Subcutaneous adipose tissue (tissue), 4 donors: ENCODE data around the gene LILRB2. TPM values are rescaled to one million over a fixed set of nuclear protein-coding genes. Genes with fewer than 3 reads are reported as not detected.

Experiments
- CTCF ChIP-seq: fragments of 450-650 bp; IDR thresholded peaks from one replicate; pipeline ENCODE4 v1.5.1; 2016; ENCODE audit warnings: low read depth, mild to moderate bottlenecking, control low read depth, antibody characterized with exemption, moderate library complexity
- total RNA-seq, 4 donors: library from RNA; depleted of rRNA; stranded (reverse); fragments of >200 nt; gene quantifications; one replicate each; pipeline ENCODE4 v1.1.0, GENCODE V29; 2016

The LILRB2 gene
- total RNA-seq, result 10 to 100 TPM in 1 of 4 donors, 1 to 10 TPM in 3; 2.8 to 14.6 (median 7.6) TPM

GRCh38 chr19:54281007-54281728, at the start of gene LILRB2:
LILRB2 (minus strand) TSS chr19:54281110; CDS start chr19:54280496, 614 bp downstream.
- TF ChIP-seq CTCF, result no peak

- TF ChIP-seq CTCF, result no peak
These were observed 48.7 kb upstream of the LILRB2 start for GRCh38 chr19:54329476-54330165.

- TF ChIP-seq CTCF, result no peak
These were observed 44.7 kb upstream of the LILRB2 start for GRCh38 chr19:54325631-54326030.

GRCh38 chr19:54325194-54325621, 44.3 kb upstream of the LILRB2 start:
- TF ChIP-seq CTCF, result no peak

GRCh38 chr19:54324071-54324470, 43.2 kb upstream of the LILRB2 start:
- TF ChIP-seq CTCF, result no peak

GRCh38 chr19:54319892-54320670, 39.2 kb upstream of the LILRB2 start:
- TF ChIP-seq CTCF, result no peak

GRCh38 chr19:54319049-54319448, 38.1 kb upstream of the LILRB2 start:
- TF ChIP-seq CTCF, result no peak
